SW 1271 (cell line): ENCODE measurements around the gene RASGRF1.
A peak's percentile ranks its signal among the peaks of the same experiment; 100 is the strongest.

ENCODE experiments used
- DNase-seq, 2 experiments: peaks; one replicate each; lab custom pipeline; 2025; lab: John Stamatoyannopoulos, UW

Gene RASGRF1

GRCh38 chr15:78951841-78952238 lies 138.7 kb downstream of the RASGRF1 start:
- DNase-seq = no peak

- peak in 1 of 2 experiments; percentile 25 for DNase-seq
These were observed 139.4 kb downstream of the RASGRF1 start for GRCh38 chr15:78950902-78951840.

- no peak for DNase-seq
These were observed 140.2 kb downstream of the RASGRF1 start for GRCh38 chr15:78950343-78950742.

- DNase-seq = no peak
These were observed 141.1 kb downstream of the RASGRF1 start for GRCh38 chr15:78949461-78949860.

- DNase-seq = no peak
These were observed 143.1 kb downstream of the RASGRF1 start for GRCh38 chr15:78947506-78947905.

GRCh38 chr15:78946493-78946892 lies 144.1 kb downstream of the RASGRF1 start:
- DNase-seq = no peak

- peak; percentile 21 to 53 for DNase-seq
These were observed 145.7 kb downstream of the RASGRF1 start, which contains the start of gene CTSH for GRCh38 chr15:78944669-78945407. Gene CTSH (minus strand): TSS chr15:78945046. CDS start chr15:78944981, 65 bp downstream.

GRCh38 chr15:78944202-78944625 lies 146.4 kb downstream of the RASGRF1 start:
- no peak for DNase-seq

GRCh38 chr15:78943692-78944091 lies 146.9 kb downstream of the RASGRF1 start:
- no peak for DNase-seq

GRCh38 chr15:78942741-78943140 lies 147.8 kb downstream of the RASGRF1 start:
- DNase-seq = no peak

- DNase-seq = no peak
These were observed 151.7 kb downstream of the RASGRF1 start for GRCh38 chr15:78938658-78939488.

- no peak for DNase-seq
These were observed 153.3 kb downstream of the RASGRF1 start for GRCh38 chr15:78937132-78937739.

- no peak for DNase-seq
These were observed 155.9 kb downstream of the RASGRF1 start for GRCh38 chr15:78934655-78935023.

- no peak for DNase-seq
These were observed 156.5 kb downstream of the RASGRF1 start for GRCh38 chr15:78933823-78934654.

GRCh38 chr15:78933187-78933822 lies 157.3 kb downstream of the RASGRF1 start:
- DNase-seq = no peak

GRCh38 chr15:78932258-78932808 lies 158.2 kb downstream of the RASGRF1 start:
- no peak for DNase-seq

- no peak for DNase-seq
These were observed 158.9 kb downstream of the RASGRF1 start for GRCh38 chr15:78931439-78932257.

GRCh38 chr15:78930577-78931388 lies 159.8 kb downstream of the RASGRF1 start:
- peak in 1 of 2 experiments; percentile 30 for DNase-seq
